Camera-type eye (tissue), 1 donor: Measurements from ENCODE around the gene SLC25A31. TPM values are rescaled to one million over a fixed set of nuclear protein-coding genes. Genes with fewer than 3 reads are reported as not detected.

Experiments used
- total RNA-seq: library from RNA; depleted of rRNA; stranded (reverse); fragments of >200 nt; gene quantifications from one replicate; pipeline ENCODE4 v1.2.3, GENCODE V29; 2014

SLC25A31 gene
- not detected for total RNA-seq

GRCh38 chr4:127730142-127730913 is at the start of gene SLC25A31:
TSS of gene SLC25A31 (plus strand) at chr4:127730400. CDS start at chr4:127730546, 146 bp downstream.

GRCh38 chr4:127782275-127783025 is 52.2 kb downstream of the SLC25A31 start, which contains the start of gene HSPA4L:
TSS of gene HSPA4L (plus strand) at chr4:127782322. CDS start at chr4:127782551, 229 bp downstream.

Other genes with a start within 250 kb of the SLC25A31 start
- 48.4 TPM for gene INTU, start 97.4 kb upstream of the SLC25A31 start, total RNA-seq
- 19.7 TPM for gene HSPA4L, start 51.9 kb downstream of the SLC25A31 start, total RNA-seq
- 15.7 TPM for gene PLK4, start 150.5 kb downstream of the SLC25A31 start, total RNA-seq
- 60.9 TPM for gene MFSD8, start 234.8 kb downstream of the SLC25A31 start, total RNA-seq
- gene ABHD18, start 235.0 kb downstream of the SLC25A31 start, total RNA-seq: 18.1 TPM